CD14-positive monocyte (primary cell): ENCODE results near the gene CCDC68. TPM values are rescaled to one million over a fixed set of nuclear protein-coding genes. Genes with fewer than 3 reads are reported as not detected.

Source experiments
- DNase-seq, 3 donors: peaks; one replicate each; pipeline ENCODE4 v3.0.0-alpha.2; 2011 to 2022
- H2AFZ ChIP-seq: 2 replicates; pipeline ENCODE4 v1.6.0; 2012; ENCODE audit warnings: mild to moderate bottlenecking, low read depth, low read length, inconsistent platforms; ENCODE audit not compliant: insufficient read depth, poor library complexity, severe bottlenecking
- H3K27ac ChIP-seq, 2 donors: 1 replicate in 1 of 2; 2 replicates in 1 of 2; pipeline ENCODE4 v1.5.1; 2012 to 2013; ENCODE audit warnings: low read length in 2 of 2, control low read depth in 1 of 2, inconsistent platforms in 1 of 2, low read depth in 1 of 2, mild to moderate bottlenecking in 1 of 2
- H3K27me3 ChIP-seq, 2 donors: one replicate each; pipeline versions ENCODE4 v1.6.0 to v1.6.1; 2011 to 2013; ENCODE audit warnings: low read length in 2 of 2; ENCODE audit not compliant: control insufficient read depth in 2 of 2, insufficient read depth in 2 of 2
- H3K36me3 ChIP-seq, 2 donors: replicated peaks in 1 of 2; 1 replicate in 1 of 2; 2 replicates in 1 of 2; pipeline versions ENCODE4 v1.5.1 to v1.6.1; 2012 to 2013; ENCODE audit warnings: low read length in 2 of 2, control low read depth in 1 of 2, inconsistent platforms in 1 of 2, mild to moderate bottlenecking in 1 of 2; ENCODE audit not compliant: insufficient read depth in 2 of 2, control insufficient read depth in 1 of 2
- H3K4me1 ChIP-seq, 2 donors: 1 replicate in 1 of 2; 2 replicates in 1 of 2; pipeline versions ENCODE4 v1.5.1 to v1.6.1; 2012 to 2013; ENCODE audit warnings: low read length in 2 of 2, control low read depth in 1 of 2, inconsistent platforms in 1 of 2, mild to moderate bottlenecking in 1 of 2, moderate library complexity in 1 of 2; ENCODE audit not compliant: insufficient read depth in 2 of 2, control insufficient read depth in 1 of 2
- H3K4me2 ChIP-seq: replicated peaks from 2 replicates; pipeline ENCODE3; 2012; ENCODE audit warnings: low read length, moderate library complexity, mild to moderate bottlenecking; ENCODE audit not compliant: poor library complexity, severe bottlenecking; ENCODE audit errors: extremely low read depth
- H3K4me3 ChIP-seq, 3 experiments: fragments of 200-600 bp in 1 of 3; sonication (generic) in 1 of 3; replicated peaks in 1 of 3; 1 replicate in 2 of 3; 2 replicates in 1 of 3; pipeline ENCODE4 v1.5.1; 2011 to 2013; ENCODE audit warnings: low read length in 3 of 3, mild to moderate bottlenecking in 3 of 3, control low read depth in 2 of 3, low read depth in 2 of 3, inconsistent platforms in 1 of 3, moderate library complexity in 1 of 3
- H3K79me2 ChIP-seq: 2 replicates; pipeline ENCODE4 v1.6.0; 2012; ENCODE audit warnings: mild to moderate bottlenecking, control low read depth, inconsistent platforms, low read length, moderate library complexity; ENCODE audit not compliant: insufficient read depth
- H3K9ac ChIP-seq: 2 replicates; pipeline ENCODE4 v1.6.0; 2017; ENCODE audit warnings: low read length, mild to moderate bottlenecking; ENCODE audit not compliant: insufficient read depth, poor library complexity, severe bottlenecking
- H3K9me3 ChIP-seq, 2 donors: replicated peaks in 1 of 2; 1 replicate in 1 of 2; 2 replicates in 1 of 2; pipeline versions ENCODE4 v1.5.1 to v1.6.1; 2012 to 2013; ENCODE audit warnings: low read length in 2 of 2, control low read depth in 1 of 2; ENCODE audit not compliant: control insufficient read depth in 1 of 2, insufficient read depth in 1 of 2
- H4K20me1 ChIP-seq: 2 replicates; pipeline ENCODE4 v1.6.0; 2012; ENCODE audit warnings: mild to moderate bottlenecking, low read length, control low read depth, moderate library complexity; ENCODE audit not compliant: insufficient read depth
- H3K27ac Mint-ChIP-seq, 7 donors: one replicate each; pipeline ENCODE4 v1.8.0; 2020; ENCODE audit warnings: mild to moderate bottlenecking in 7 of 7, mixed read lengths in 7 of 7, moderate library complexity in 6 of 7, inconsistent platforms in 2 of 7
- H3K27me3 Mint-ChIP-seq, 3 donors: one replicate each; pipeline ENCODE4 v1.8.0; 2021 to 2022; ENCODE audit warnings: low read depth in 3 of 3, mild to moderate bottlenecking in 3 of 3, mixed read lengths in 3 of 3, moderate library complexity in 3 of 3, inconsistent platforms in 1 of 3
- H3K36me3 Mint-ChIP-seq, 2 donors: one replicate each; pipeline ENCODE4 v1.8.0; 2020; ENCODE audit warnings: mixed read lengths in 2 of 2, inconsistent platforms in 1 of 2, mild to moderate bottlenecking in 1 of 2
- H3K4me1 Mint-ChIP-seq: one replicate; pipeline ENCODE4 v1.8.0; 2020; ENCODE audit warnings: mild to moderate bottlenecking, mixed read lengths
- H3K4me3 Mint-ChIP-seq, 2 donors: one replicate each; pipeline ENCODE4 v1.8.0; 2020; ENCODE audit warnings: mild to moderate bottlenecking in 2 of 2, mixed read lengths in 2 of 2, moderate library complexity in 1 of 2
- H3K9me3 Mint-ChIP-seq, 7 donors: one replicate each; pipeline ENCODE4 v1.8.0; 2020 to 2022; ENCODE audit warnings: mixed read lengths in 7 of 7, mild to moderate bottlenecking in 6 of 7, moderate library complexity in 6 of 7, inconsistent platforms in 2 of 7
- CTCF ChIP-seq: fragments of 200-600 bp; IDR thresholded peaks from one replicate; pipeline ENCODE4 v1.8.0; 2022; ENCODE audit warnings: antibody characterized with exemption, mild to moderate bottlenecking
- WGBS: methylation state at CpG from one replicate; pipeline ENCODE4 v1.1.5; 2013; ENCODE audit warnings: missing lambda C conversion rate; ENCODE audit not compliant: insufficient coverage; 5-methylcytosine and 5-hydroxymethylcytosine counted together
- intact Hi-C, 2 donors: fragments of 100-400 bp; cut with micrococcal nuclease; formaldehyde crosslinking; loops; one replicate each; pipeline versions ENCODE4 v1.15.0 to v1.15.1; 2023
- polyA plus RNA-seq, 3 donors: library from polyadenylated mRNA; depleted of rRNA in 1 of 3; unstranded in 2 of 3; stranded (reverse) in 1 of 3; fragments of 300-500 nt in 2 of 3; fragments of >200 nt in 1 of 3; fragmentation: Illumina TruSeq in 2 of 3; gene quantifications; 1 replicate in 2 of 3; 2 replicates in 1 of 3; pipeline ENCODE4 v1.2.3, GENCODE V29; 2012 to 2021

Gene CCDC68
- polyA plus RNA-seq, 3 donors, result 0.09 to 0.15 TPM; not detected in 1

DNA sequence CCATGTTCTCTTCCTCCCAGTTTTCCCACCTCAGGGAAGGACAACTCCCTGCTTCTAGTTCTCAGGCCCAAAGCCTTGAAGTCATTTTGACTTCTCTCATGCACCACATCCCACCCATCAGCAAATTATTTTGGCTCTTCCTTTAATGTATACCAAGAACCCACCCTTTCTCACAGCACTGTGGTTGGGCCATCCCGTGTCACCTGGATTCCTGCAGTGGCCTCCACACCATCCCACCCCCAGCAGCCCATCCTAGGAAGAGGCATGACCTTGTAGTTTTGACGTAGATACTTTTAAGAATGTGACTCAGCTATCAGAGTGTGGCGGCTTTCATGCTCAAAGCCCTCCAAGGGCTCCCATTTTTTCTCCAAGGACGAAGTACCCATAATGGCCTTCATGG lies 25.6 kb upstream of the CCDC68 start:
- Mint-ChIP-seq H3K27ac (no peak overlapping the region), H3K9me3 (no peaks in the 10 kb centered on the region), H3K36me3 (no peaks in the 10 kb centered on the region), H3K27me3 (peaks cover 2 to 8% (median 7%) of the 10 kb centered on the region in 3 donors), H3K4me3 (no peak overlapping the region), H3K4me1 (no peaks in the 10 kb centered on the region)
- H3K4me2 ChIP-seq, result no peak overlapping the region
- 91% methylated on average over 4 of the region's 4 CpGs for WGBS
- no peaks in the 10 kb centered on the region for H4K20me1 ChIP-seq
- no peaks in the 10 kb centered on the region for H3K36me3 ChIP-seq
- H3K4me3 ChIP-seq, result no peak overlapping the region
- intact Hi-C loops, result loop anchor here (10.0 kb wide), 2 partner anchors 430 to 590 kb away; no protein-coding TSS in a partner anchor
- no peaks in the 10 kb centered on the region for H3K79me2 ChIP-seq
- H2AFZ ChIP-seq, result no peak overlapping the region
- no peaks in the 10 kb centered on the region for H3K4me1 ChIP-seq
- DNase-seq, result no peak
- H3K27me3 ChIP-seq, result no peaks in the 10 kb centered on the region
- no peak overlapping the region for H3K9ac ChIP-seq
- no peaks in the 10 kb centered on the region for H3K9me3 ChIP-seq
- no peak for TF ChIP-seq CTCF
- no peak overlapping the region for H3K27ac ChIP-seq

- H3K27ac ChIP-seq, result no peak overlapping the region
- intact Hi-C loops, result loop anchor here (10.0 kb wide), 2 partner anchors 429 to 589 kb away; no protein-coding TSS in a partner anchor
- no peak for DNase-seq
- no peaks in the 10 kb centered on the region for H3K36me3 ChIP-seq
- no peak overlapping the region for H3K4me3 Mint-ChIP-seq
- H2AFZ ChIP-seq, result no peak overlapping the region
- H3K27me3 Mint-ChIP-seq, result peaks cover 2 to 8% (median 7%) of the 10 kb centered on the region in 3 donors
- H3K4me2 ChIP-seq, result no peak overlapping the region
- H3K4me3 ChIP-seq, result no peak overlapping the region
- no peaks in the 10 kb centered on the region for H3K4me1 Mint-ChIP-seq
- no peak overlapping the region for H3K9ac ChIP-seq
- no peaks in the 10 kb centered on the region for H3K4me1 ChIP-seq
- H3K9me3 ChIP-seq, result no peaks in the 10 kb centered on the region
- no peak for TF ChIP-seq CTCF
- 90% methylated on average over 2 of the region's 3 CpGs for whole genome bisulfite sequencing
- H3K27me3 ChIP-seq, result no peaks in the 10 kb centered on the region
- no peaks in the 10 kb centered on the region for H3K9me3 Mint-ChIP-seq
- no peaks in the 10 kb centered on the region for H4K20me1 ChIP-seq
- H3K36me3 Mint-ChIP-seq, result no peaks in the 10 kb centered on the region
- no peak overlapping the region for H3K27ac Mint-ChIP-seq
- no peaks in the 10 kb centered on the region for H3K79me2 ChIP-seq
These were observed 24.5 kb upstream of the CCDC68 start for GRCh38 chr18:54983791-54984190.
